ENCODE measurements around the gene GNRH2.

- TF ChIP-seq CTCF (IDR thresholded peaks at IDR 0.05) (no peak), POLR2A (IDR thresholded peaks at IDR 0.05) (no peak)
These were observed 31.4 kb downstream of the GNRH2 start for GRCh38 chr20:3074812-3075211.

Measured in lower leg skin (tissue), 3 donors.